Brain microvascular endothelial cell (primary cell): ENCODE measurements around the gene MXI1.

Experiments used
- DNase-seq: peaks from one replicate; pipeline ENCODE4 v3.0.0-alpha.2; 2020
- H3K27ac ChIP-seq: fragments of 250-450 bp; sonication (Bioruptor Pico); 2 replicates; pipeline ENCODE4 v1.5.1; 2020; ENCODE audit warnings: mild to moderate bottlenecking, moderate library complexity
- H3K27me3 ChIP-seq: fragments of 250-450 bp; sonication (Bioruptor Pico); replicated peaks from 2 replicates; pipeline ENCODE4 v1.5.1; 2020; ENCODE audit warnings: mild to moderate bottlenecking
- H3K36me3 ChIP-seq: fragments of 250-450 bp; sonication (Bioruptor Pico); replicated peaks from 2 replicates; pipeline ENCODE4 v1.5.1; 2020; ENCODE audit warnings: mild to moderate bottlenecking
- H3K4me3 ChIP-seq: 2 replicates; pipeline ENCODE4 v1.5.1; 2011; ENCODE audit warnings: low read depth, mild to moderate bottlenecking, control low read depth, low read length, moderate library complexity
- CTCF ChIP-seq: IDR thresholded peaks from 2 replicates; pipeline ENCODE4 v1.5.1; 2011; ENCODE audit warnings: low read depth, mild to moderate bottlenecking, moderate library complexity, low read length, control low read depth, inconsistent platforms; ENCODE audit errors: missing control alignments
- in situ Hi-C: cut with HindIII; loops from 2 replicates; pipeline ENCODE4 v1.10.0; 2017; ENCODE audit warnings: low sequenced_read_pairs, low pct_ligation_motif_present

MXI1 gene

GRCh38 chr10:110216240-110216639 is 8.8 kb downstream of the MXI1 start:
- Histone ChIP-seq H3K4me3 (no peak overlapping the region), H3K27ac (no peak overlapping the region), H3K36me3 (no peaks in the 10 kb centered on the region), H3K27me3 (no peaks in the 10 kb centered on the region)
- no peak for TF ChIP-seq CTCF
- in situ Hi-C loops, result no loop called here
- no peak for DNase-seq

- Histone ChIP-seq H3K27me3 (no peaks in the 10 kb centered on the region), H3K4me3 (no peak overlapping the region), H3K27ac (no peak overlapping the region), H3K36me3 (no peaks in the 10 kb centered on the region)
- in situ Hi-C loops, result no loop called here
- TF ChIP-seq CTCF, result no peak
- DNase-seq, result no peak
Observed at GRCh38 chr10:110216942-110217661, 9.7 kb downstream of the MXI1 start.

- TF ChIP-seq CTCF, result no peak
- in situ Hi-C loops, result no loop called here
- H3K27me3 ChIP-seq, result no peaks in the 10 kb centered on the region
- no peak overlapping the region for H3K4me3 ChIP-seq
- no peak for DNase-seq
- H3K27ac ChIP-seq, result no peak overlapping the region
- no peaks in the 10 kb centered on the region for H3K36me3 ChIP-seq
Observed at GRCh38 chr10:110217662-110218008, 10.2 kb downstream of the MXI1 start.

GRCh38 chr10:110218632-110219031 is 11.2 kb downstream of the MXI1 start:
- in situ Hi-C loops, result no loop called here
- no peak overlapping the region for H3K4me3 ChIP-seq

GRCh38 chr10:110219884-110220283 is 12.5 kb downstream of the MXI1 start:
- Histone ChIP-seq H3K4me3 (no peak overlapping the region), H3K27ac (no peak overlapping the region), H3K27me3 (no peaks in the 10 kb centered on the region), H3K36me3 (no peaks in the 10 kb centered on the region)
- DNase-seq, result no peak
- no peak for TF ChIP-seq CTCF
- in situ Hi-C loops, result no loop called here

More at GRCh38 chr10:110218632-110219031, 11.2 kb downstream of the MXI1 start:
- DNase-seq, result no peak
- no peak for TF ChIP-seq CTCF
- Histone ChIP-seq H3K27ac (no peak overlapping the region), H3K27me3 (no peaks in the 10 kb centered on the region), H3K36me3 (no peaks in the 10 kb centered on the region)

- in situ Hi-C loops, result no loop called here
- DNase-seq, result no peak
- H3K4me3 ChIP-seq, result no peak overlapping the region
- H3K27me3 ChIP-seq, result no peaks in the 10 kb centered on the region
- no peak for TF ChIP-seq CTCF
- no peak overlapping the region for H3K27ac ChIP-seq
- no peaks in the 10 kb centered on the region for H3K36me3 ChIP-seq
Observed at GRCh38 chr10:110220398-110220797, 13.0 kb downstream of the MXI1 start.
